HepG2 (cell line): ENCODE results near the gene HOMEZ. TPM values are rescaled to one million over a fixed set of nuclear protein-coding genes. Genes with fewer than 3 reads are reported as not detected.

Experiments used
- AHDC1 ChIP-seq: sonication (generic); formaldehyde crosslinking; IDR thresholded peaks from 2 replicates; pipeline ENCODE4 v1.5.1; 2020; ENCODE audit warnings: mild to moderate bottlenecking, missing genetic modification reagents, borderline replicate concordance
- ASH2L ChIP-seq: fragments of 300-600, 200-600 bp; sonication (generic); IDR thresholded peaks from 2 replicates; pipeline ENCODE4 v1.7.0; 2017; ENCODE audit warnings: low read depth, mild to moderate bottlenecking, moderate library complexity, mixed read lengths, low read length; ENCODE audit not compliant: insufficient read length
- BATF2 ChIP-seq: sonication (generic); formaldehyde crosslinking; IDR thresholded peaks from 2 replicates; pipeline ENCODE4 v1.8.0; 2022; ENCODE audit warnings: mild to moderate bottlenecking, missing genetic modification reagents, moderate library complexity
- CCAR2 ChIP-seq: fragments of 200-400 bp; formaldehyde crosslinking; optimal IDR thresholded peaks from 2 replicates; pipeline ENCODE3; 2018; ENCODE audit warnings: low read depth, mild to moderate bottlenecking, low read length, moderate library complexity
- CEBPG ChIP-seq: IDR thresholded peaks from 2 replicates; pipeline ENCODE4 v1.6.1; 2016
- ELF4 ChIP-seq: sonication (generic); formaldehyde crosslinking; IDR thresholded peaks from 2 replicates; pipeline ENCODE4 v1.5.0; 2020; ENCODE audit warnings: missing genetic modification reagents, mild to moderate bottlenecking, moderate library complexity, borderline replicate concordance
- GPBP1L1 ChIP-seq: sonication (generic); formaldehyde crosslinking; IDR thresholded peaks from 2 replicates; pipeline ENCODE4 v1.5.0; 2020; ENCODE audit warnings: mild to moderate bottlenecking, missing genetic modification reagents
- HOXA9 ChIP-seq: sonication (generic); formaldehyde crosslinking; IDR thresholded peaks from 2 replicates; pipeline ENCODE4 v1.8.1; 2022; ENCODE audit warnings: missing genetic modification reagents, mild to moderate bottlenecking, moderate library complexity, borderline replicate concordance
- IRF2 ChIP-seq: IDR thresholded peaks from 2 replicates; pipeline ENCODE4 v1.6.1; 2018; ENCODE audit warnings: missing genetic modification reagents, missing compliant biosample characterization
- KDM6A ChIP-seq: IDR thresholded peaks from 2 replicates; pipeline ENCODE4 v1.6.1; 2016; ENCODE audit warnings: low read depth
- MLLT10 ChIP-seq: sonication (generic); formaldehyde crosslinking; IDR thresholded peaks from 2 replicates; pipeline ENCODE4 v1.4.0; 2020; ENCODE audit warnings: missing genetic modification reagents
- PHF8 ChIP-seq: sonication (generic); formaldehyde crosslinking; IDR thresholded peaks from 2 replicates; pipeline ENCODE4 v1.5.0; 2020; ENCODE audit warnings: missing genetic modification reagents
- POLR2AphosphoS5 ChIP-seq: IDR thresholded peaks from 2 replicates; pipeline ENCODE4 v1.6.1; 2012; ENCODE audit warnings: low read depth, low read length
- SMC3 ChIP-seq: IDR thresholded peaks from 2 replicates; pipeline ENCODE4 v1.6.1; 2011; ENCODE audit warnings: low read length, improper control_type of control experiment
- SMYD3 ChIP-seq: sonication (generic); formaldehyde crosslinking; IDR thresholded peaks from 2 replicates; pipeline ENCODE4 v1.8.1; 2023; ENCODE audit warnings: mild to moderate bottlenecking, missing genetic modification reagents
- ZBTB25 ChIP-seq: IDR thresholded peaks from 2 replicates; pipeline ENCODE4 v1.6.1; 2018; ENCODE audit warnings: missing genetic modification reagents
- ZBTB38 ChIP-seq: sonication (generic); formaldehyde crosslinking; IDR thresholded peaks from 2 replicates; pipeline ENCODE4 v1.5.1; 2020; ENCODE audit warnings: mild to moderate bottlenecking, missing genetic modification reagents
- ZFP36L1 ChIP-seq: sonication (generic); formaldehyde crosslinking; IDR thresholded peaks from 2 replicates; pipeline ENCODE4 v1.8.0; 2022; ENCODE audit warnings: mild to moderate bottlenecking, missing genetic modification reagents, moderate library complexity
- ZNF18 ChIP-seq: sonication (generic); formaldehyde crosslinking; IDR thresholded peaks from 2 replicates; pipeline ENCODE4 v1.8.0; 2022; ENCODE audit warnings: mild to moderate bottlenecking, missing genetic modification reagents; ENCODE audit not compliant: insufficient replicate concordance
- ZNF451 ChIP-seq: sonication (generic); formaldehyde crosslinking; IDR thresholded peaks from 2 replicates; pipeline ENCODE4 v1.5.0; 2020; ENCODE audit warnings: mild to moderate bottlenecking, missing genetic modification reagents
- polyA plus RNA-seq, 8 experiments: library from polyadenylated mRNA; depleted of rRNA in 3 of 8; stranded (reverse) in 7 of 8; unstranded in 1 of 8; fragments of >200 nt; fragmentation: Illumina TruSeq in 4 of 8; extraction: Trizol in 4 of 8; gene quantifications; 2 replicates each; pipeline versions ENCODE4 v1.2.1 to v1.2.3, GENCODE V29; 2011 to 2016; ENCODE audit warnings: low read depth in 4 of 8, missing spikeins in 1 of 8, mixed read lengths in 1 of 8; ENCODE audit not compliant: insufficient read depth in 1 of 8
- total RNA-seq, 5 experiments: library from RNA; depleted of rRNA; stranded (reverse); fragments of >200 nt; fragmentation: Illumina TruSeq; extraction: Trizol; gene quantifications; 2 replicates each; pipeline ENCODE4 v1.2.3, GENCODE V29; 2016; ENCODE audit warnings: low read depth in 1 of 5

HOMEZ gene
- total and polyA plus RNA-seq, 2 of the 13 experiments (the other 11 are each of a cell fraction or from before 2014, with no cell fraction given), result 14.5 to 31.8 TPM

- TF ChIP-seq KDM6A (CRISPR knock-in tag) (no peak), CCAR2 (no peak), SMC3 (no peak), ELF4 (CRISPR knock-in tag) (no peak), ZNF451 (CRISPR knock-in tag) (no peak), GPBP1L1 (CRISPR knock-in tag) (no peak), BATF2 (CRISPR knock-in tag) (no peak), AHDC1 (no peak), HOXA9 (CRISPR knock-in tag) (no peak), CEBPG (CRISPR knock-in tag) (peak; percentile 32; the same call in 1 of the 2 replicates), IRF2 (CRISPR knock-in tag) (no peak), ASH2L (no peak), MLLT10 (CRISPR knock-in tag) (no peak), POLR2AphosphoS5 (no peak), ZFP36L1 (CRISPR knock-in tag) (no peak), ZBTB25 (CRISPR knock-in tag) (no peak), PHF8 (CRISPR knock-in tag) (0 out of 2 replicates have a peak, but pooled peaks have one; percentile 21), ZBTB38 (CRISPR knock-in tag) (no peak; the same call in 1 of the 2 replicates), SMYD3 (CRISPR knock-in tag) (no peak), ZNF18 (no peak)
Measured at GRCh38 chr14:23237772-23238594, 47.9 kb downstream of the HOMEZ start, which contains the start of gene RNF212B (continued).
